Right ventricle myocardium inferior (tissue), 1 donor: ENCODE data around the gene MAN2B2. TPM values are rescaled to one million over a fixed set of nuclear protein-coding genes. Genes with fewer than 3 reads are reported as not detected.

Source experiments
- ATAC-seq: fragments of 200-7000 bp; cut with Tn5 transposase; one replicate; pipeline ENCODE4 v1.9.1; 2020; ENCODE audit warnings: mild to moderate bottlenecking, moderate library complexity
- DNase-seq: peaks from one replicate; pipeline ENCODE4 v3.0.0; 2021; ENCODE audit errors: missing footprints
- intact Hi-C: fragments of 100-400 bp; cut with DNase I; formaldehyde crosslinking; loops from one replicate; pipeline ENCODE4 v1.11.0; 2022
- total RNA-seq: library from RNA; stranded (reverse); fragmentation: NEBNext Ultra II Directional; extraction: Animal tissue kit (Norgen Biotek cat#: 25700); gene quantifications from one replicate; pipeline ENCODE4 v1.2.1, GENCODE V29; 2021
- donor health status: DM: no; HTN: yes; CAD: no; lungs with severe emphysema.

MAN2B2 gene
- total RNA-seq, 1 donor from 2014 or later: 17.8 TPM

GRCh38 chr4:6562931-6563901 is 11.8 kb upstream of the MAN2B2 start:
- DNase-seq: peak; percentile 58
- peak; percentile 17 for ATAC-seq
- intact Hi-C loops: no loop called here

- peak; percentile 56 for DNase-seq
- intact Hi-C loops: no loop called here
- ATAC-seq: no peak
Measured at GRCh38 chr4:6563935-6564645, 10.9 kb upstream of the MAN2B2 start.

GRCh38 chr4:6565691-6566390 is 9.1 kb upstream of the MAN2B2 start:
- no peak for ATAC-seq
- intact Hi-C loops: no loop called here
- DNase-seq: peak; percentile 23

GRCh38 chr4:6566391-6567190 is 8.4 kb upstream of the MAN2B2 start:
- ATAC-seq (no peak), DNase-seq (peak; percentile 11)
- intact Hi-C loops: no loop called here

GRCh38 chr4:6567218-6567617 is 7.8 kb upstream of the MAN2B2 start:
- no peak for ATAC-seq
- intact Hi-C loops: no loop called here
- DNase-seq: peak; percentile 4

- ATAC-seq: no peak
- intact Hi-C loops: no loop called here
- DNase-seq: peak; percentile 11
Measured at GRCh38 chr4:6568148-6568547, 6.8 kb upstream of the MAN2B2 start.

GRCh38 chr4:6568689-6569332 is 6.2 kb upstream of the MAN2B2 start:
- intact Hi-C loops: no loop called here
- DNase-seq (peak; percentile 7), ATAC-seq (no peak)

GRCh38 chr4:6571608-6572007 is 3.4 kb upstream of the MAN2B2 start:
- intact Hi-C loops: no loop called here
- DNase-seq: peak; percentile 56
- ATAC-seq: no peak

GRCh38 chr4:6573551-6573950 is 1.4 kb upstream of the MAN2B2 start:
- intact Hi-C loops: no loop called here
- DNase-seq (peak; percentile 58), ATAC-seq (no peak)

- peak; percentile 37 for DNase-seq
- intact Hi-C loops: loop anchor here (2.0 kb wide), 1 partner anchor 67 kb away; the partner anchor contains the start of gene MRFAP1
- ATAC-seq: no peak
Measured at GRCh38 chr4:6573986-6574746, 823 bp upstream of the MAN2B2 start.

GRCh38 chr4:6575503-6576240 is 683 bp downstream of the MAN2B2 start:
- intact Hi-C loops: loop anchor here (2.0 kb wide), 1 partner anchor 65 kb away; the partner anchor contains the start of gene MRFAP1
- no peak for ATAC-seq
- no peak for DNase-seq

- intact Hi-C loops: no loop called here
- ATAC-seq (no peak), DNase-seq (peak; percentile 72)
Measured at GRCh38 chr4:6576512-6576911, 1.5 kb downstream of the MAN2B2 start.

GRCh38 chr4:6576932-6577331 is 1.9 kb downstream of the MAN2B2 start:
- intact Hi-C loops: no loop called here
- ATAC-seq (no peak), DNase-seq (peak; percentile 62)

GRCh38 chr4:6577409-6577808 is 2.4 kb downstream of the MAN2B2 start:
- intact Hi-C loops: no loop called here
- ATAC-seq (no peak), DNase-seq (peak; percentile 61)

GRCh38 chr4:6578221-6578620 is 3.2 kb downstream of the MAN2B2 start:
- DNase-seq (peak; percentile 14), ATAC-seq (no peak)
- intact Hi-C loops: no loop called here

- no peak for DNase-seq
- ATAC-seq: no peak
- intact Hi-C loops: no loop called here
Measured at GRCh38 chr4:6580353-6580752, 5.4 kb downstream of the MAN2B2 start.
